GM19025 (cell line): Measurements from ENCODE around the gene RAB5B.
"Not testable (repeated sequence)": the region's sequence is repeated elsewhere in the genome, so short reads cannot be mapped to it uniquely, and the experiment has no call there.

Experiments
- ATAC-seq: cut with Tn5 transposase; IDR thresholded peaks from one replicate; pipeline ENCODE4 v1.9.1; 2021; ENCODE audit warnings: mild to moderate bottlenecking, low read depth, moderate library complexity; ENCODE audit not compliant: unreplicated experiment

The RAB5B gene

GRCh38 chr12:56011509-56012090, 37.7 kb downstream of the RAB5B start:
- ATAC-seq, result no peak

- ATAC-seq, result no peak
Measured at GRCh38 chr12:56013482-56013881, 39.6 kb downstream of the RAB5B start.

GRCh38 chr12:56014205-56014604, 40.3 kb downstream of the RAB5B start:
- no peak for ATAC-seq

- ATAC-seq, result no peak
Measured at GRCh38 chr12:56017181-56017580, 43.3 kb downstream of the RAB5B start.

- no peak for ATAC-seq
Measured at GRCh38 chr12:56018356-56018755, 44.5 kb downstream of the RAB5B start.

- ATAC-seq, result no peak
Measured at GRCh38 chr12:56020423-56021184, 46.7 kb downstream of the RAB5B start, which contains the start of gene IKZF4. TSS of gene IKZF4 (plus strand) at chr12:56021043. CDS start at chr12:56021494, 451 bp downstream.

- no peak for ATAC-seq
Measured at GRCh38 chr12:56021889-56022497, 48.1 kb downstream of the RAB5B start.

- no peak for ATAC-seq
Measured at GRCh38 chr12:56028511-56029165, 54.8 kb downstream of the RAB5B start.

GRCh38 chr12:56029166-56029519, 55.3 kb downstream of the RAB5B start:
- no peak for ATAC-seq

GRCh38 chr12:56029666-56030293, 55.9 kb downstream of the RAB5B start:
- ATAC-seq, result no peak

- ATAC-seq, result no peak
Measured at GRCh38 chr12:56031987-56032386, 58.1 kb downstream of the RAB5B start.

GRCh38 chr12:56034586-56035332, 60.9 kb downstream of the RAB5B start:
- no peak for ATAC-seq

GRCh38 chr12:56037161-56037560, 63.3 kb downstream of the RAB5B start:
- ATAC-seq, result no peak

- ATAC-seq, result no peak
Measured at GRCh38 chr12:56038022-56038655, 64.3 kb downstream of the RAB5B start.

GRCh38 chr12:56040151-56040550, 66.3 kb downstream of the RAB5B start:
- ATAC-seq, result no peak

- no peak for ATAC-seq
Measured at GRCh38 chr12:56040963-56041551, 67.2 kb downstream of the RAB5B start.

GRCh38 chr12:56041552-56042429, 67.9 kb downstream of the RAB5B start, which contains the start of gene RPS26:
TSS of gene RPS26 (plus strand) at chr12:56041918. CDS start at chr12:56042167, 249 bp downstream.
- ATAC-seq, result peak; percentile 94

GRCh38 chr12:56042430-56042813, 68.5 kb downstream of the RAB5B start:
- not testable (repeated sequence) for ATAC-seq
